CD14-positive monocyte (primary cell): ENCODE measurements around the gene C19orf85. TPM values are rescaled to one million over a fixed set of nuclear protein-coding genes. Genes with fewer than 3 reads are reported as not detected.

Source experiments
- DNase-seq, 3 donors: peaks; one replicate each; pipeline ENCODE4 v3.0.0-alpha.2; 2011 to 2022
- H2AFZ ChIP-seq: 2 replicates; pipeline ENCODE4 v1.6.0; 2012; ENCODE audit warnings: mild to moderate bottlenecking, low read depth, low read length, inconsistent platforms; ENCODE audit not compliant: insufficient read depth, poor library complexity, severe bottlenecking
- H3K27ac ChIP-seq, 2 donors: 1 replicate in 1 of 2; 2 replicates in 1 of 2; pipeline ENCODE4 v1.5.1; 2012 to 2013; ENCODE audit warnings: low read length in 2 of 2, control low read depth in 1 of 2, inconsistent platforms in 1 of 2, low read depth in 1 of 2, mild to moderate bottlenecking in 1 of 2
- H3K27me3 ChIP-seq, 2 donors: one replicate each; pipeline versions ENCODE4 v1.6.0 to v1.6.1; 2011 to 2013; ENCODE audit warnings: low read length in 2 of 2; ENCODE audit not compliant: control insufficient read depth in 2 of 2, insufficient read depth in 2 of 2
- H3K36me3 ChIP-seq, 2 donors: replicated peaks in 1 of 2; 1 replicate in 1 of 2; 2 replicates in 1 of 2; pipeline versions ENCODE4 v1.5.1 to v1.6.1; 2012 to 2013; ENCODE audit warnings: low read length in 2 of 2, control low read depth in 1 of 2, inconsistent platforms in 1 of 2, mild to moderate bottlenecking in 1 of 2; ENCODE audit not compliant: insufficient read depth in 2 of 2, control insufficient read depth in 1 of 2
- H3K4me1 ChIP-seq, 2 donors: 1 replicate in 1 of 2; 2 replicates in 1 of 2; pipeline versions ENCODE4 v1.5.1 to v1.6.1; 2012 to 2013; ENCODE audit warnings: low read length in 2 of 2, control low read depth in 1 of 2, inconsistent platforms in 1 of 2, mild to moderate bottlenecking in 1 of 2, moderate library complexity in 1 of 2; ENCODE audit not compliant: insufficient read depth in 2 of 2, control insufficient read depth in 1 of 2
- H3K4me2 ChIP-seq: replicated peaks from 2 replicates; pipeline ENCODE3; 2012; ENCODE audit warnings: low read length, moderate library complexity, mild to moderate bottlenecking; ENCODE audit not compliant: poor library complexity, severe bottlenecking; ENCODE audit errors: extremely low read depth
- H3K4me3 ChIP-seq, 3 experiments: fragments of 200-600 bp in 1 of 3; sonication (generic) in 1 of 3; replicated peaks in 1 of 3; 1 replicate in 2 of 3; 2 replicates in 1 of 3; pipeline ENCODE4 v1.5.1; 2011 to 2013; ENCODE audit warnings: low read length in 3 of 3, mild to moderate bottlenecking in 3 of 3, control low read depth in 2 of 3, low read depth in 2 of 3, inconsistent platforms in 1 of 3, moderate library complexity in 1 of 3
- H3K79me2 ChIP-seq: 2 replicates; pipeline ENCODE4 v1.6.0; 2012; ENCODE audit warnings: mild to moderate bottlenecking, control low read depth, inconsistent platforms, low read length, moderate library complexity; ENCODE audit not compliant: insufficient read depth
- H3K9ac ChIP-seq: 2 replicates; pipeline ENCODE4 v1.6.0; 2017; ENCODE audit warnings: low read length, mild to moderate bottlenecking; ENCODE audit not compliant: insufficient read depth, poor library complexity, severe bottlenecking
- H3K9me3 ChIP-seq, 2 donors: replicated peaks in 1 of 2; 1 replicate in 1 of 2; 2 replicates in 1 of 2; pipeline versions ENCODE4 v1.5.1 to v1.6.1; 2012 to 2013; ENCODE audit warnings: low read length in 2 of 2, control low read depth in 1 of 2; ENCODE audit not compliant: control insufficient read depth in 1 of 2, insufficient read depth in 1 of 2
- H4K20me1 ChIP-seq: 2 replicates; pipeline ENCODE4 v1.6.0; 2012; ENCODE audit warnings: mild to moderate bottlenecking, low read length, control low read depth, moderate library complexity; ENCODE audit not compliant: insufficient read depth
- H3K27ac Mint-ChIP-seq, 7 donors: one replicate each; pipeline ENCODE4 v1.8.0; 2020; ENCODE audit warnings: mild to moderate bottlenecking in 7 of 7, mixed read lengths in 7 of 7, moderate library complexity in 6 of 7, inconsistent platforms in 2 of 7
- H3K27me3 Mint-ChIP-seq, 3 donors: one replicate each; pipeline ENCODE4 v1.8.0; 2021 to 2022; ENCODE audit warnings: low read depth in 3 of 3, mild to moderate bottlenecking in 3 of 3, mixed read lengths in 3 of 3, moderate library complexity in 3 of 3, inconsistent platforms in 1 of 3
- H3K36me3 Mint-ChIP-seq, 2 donors: one replicate each; pipeline ENCODE4 v1.8.0; 2020; ENCODE audit warnings: mixed read lengths in 2 of 2, inconsistent platforms in 1 of 2, mild to moderate bottlenecking in 1 of 2
- H3K4me1 Mint-ChIP-seq: one replicate; pipeline ENCODE4 v1.8.0; 2020; ENCODE audit warnings: mild to moderate bottlenecking, mixed read lengths
- H3K4me3 Mint-ChIP-seq, 2 donors: one replicate each; pipeline ENCODE4 v1.8.0; 2020; ENCODE audit warnings: mild to moderate bottlenecking in 2 of 2, mixed read lengths in 2 of 2, moderate library complexity in 1 of 2
- H3K9me3 Mint-ChIP-seq, 7 donors: one replicate each; pipeline ENCODE4 v1.8.0; 2020 to 2022; ENCODE audit warnings: mixed read lengths in 7 of 7, mild to moderate bottlenecking in 6 of 7, moderate library complexity in 6 of 7, inconsistent platforms in 2 of 7
- CTCF ChIP-seq: fragments of 200-600 bp; IDR thresholded peaks from one replicate; pipeline ENCODE4 v1.8.0; 2022; ENCODE audit warnings: antibody characterized with exemption, mild to moderate bottlenecking
- WGBS: methylation state at CpG from one replicate; pipeline ENCODE4 v1.1.5; 2013; ENCODE audit warnings: missing lambda C conversion rate; ENCODE audit not compliant: insufficient coverage; 5-methylcytosine and 5-hydroxymethylcytosine counted together
- intact Hi-C, 2 donors: fragments of 100-400 bp; cut with micrococcal nuclease; formaldehyde crosslinking; loops; one replicate each; pipeline versions ENCODE4 v1.15.0 to v1.15.1; 2023
- polyA plus RNA-seq, 3 donors: library from polyadenylated mRNA; depleted of rRNA in 1 of 3; unstranded in 2 of 3; stranded (reverse) in 1 of 3; fragments of 300-500 nt in 2 of 3; fragments of >200 nt in 1 of 3; fragmentation: Illumina TruSeq in 2 of 3; gene quantifications; 1 replicate in 2 of 3; 2 replicates in 1 of 3; pipeline ENCODE4 v1.2.3, GENCODE V29; 2012 to 2021

Gene C19orf85
- polyA plus RNA-seq, 3 donors: not detected

DNA sequence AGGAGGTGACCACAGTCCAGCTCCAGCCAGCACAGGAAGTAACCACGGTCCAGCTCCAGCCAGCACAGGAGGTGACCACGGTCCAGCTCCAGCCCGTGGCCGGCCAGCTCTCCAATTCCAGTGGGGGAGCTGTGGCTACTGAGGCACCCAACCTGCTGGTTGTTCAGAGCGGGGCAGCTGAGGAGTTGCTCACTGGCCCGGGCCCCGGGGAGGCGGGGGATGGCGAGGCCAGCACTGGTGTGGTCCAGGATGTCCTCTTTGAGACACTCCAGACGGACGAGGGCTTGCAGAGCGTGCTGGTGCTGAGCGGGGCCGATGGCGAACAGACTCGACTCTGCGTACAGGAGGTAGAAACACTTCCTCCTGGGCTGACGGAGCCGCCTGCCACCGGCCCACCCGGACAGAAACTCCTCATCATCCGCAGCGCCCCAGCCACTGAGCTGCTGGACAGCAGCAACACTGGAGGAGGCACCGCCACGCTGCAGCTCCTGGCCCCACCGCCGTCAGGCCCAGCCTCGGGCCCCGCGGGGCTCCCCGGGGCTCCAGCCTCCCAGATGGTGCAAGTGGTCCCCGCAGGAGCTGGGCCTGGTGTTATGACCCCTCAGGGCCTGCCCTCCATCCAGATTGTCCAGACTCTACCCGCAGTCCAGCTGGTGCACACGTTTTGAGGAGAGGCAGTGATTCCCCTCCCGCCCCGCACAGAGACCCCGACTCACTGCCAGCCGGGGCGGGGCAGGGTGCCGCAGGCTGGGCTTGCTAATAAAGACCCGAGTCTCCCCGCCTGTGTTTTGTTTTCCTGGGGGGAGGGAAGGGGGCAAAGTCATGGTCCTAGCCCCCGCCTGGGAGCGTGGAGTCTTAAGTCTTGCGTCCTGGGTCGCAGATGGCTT, 19.4 kb upstream of the C19orf85 start:
- Histone ChIP-seq H3K9me3 (no peaks in the 10 kb centered on the region), H3K36me3 (peaks cover 16 to 25% of the 10 kb centered on the region in 2 donors), H3K9ac (peak overlapping the region; percentile 53), H4K20me1 (peaks cover 34% of the 10 kb centered on the region), H3K4me1 (peaks cover 12 to 17% of the 10 kb centered on the region in 2 donors), H2AFZ (no peak overlapping the region), H3K4me3 (peak overlapping the region in 1 of 3 experiments; percentile 69), H3K79me2 (peaks cover 3% of the 10 kb centered on the region), H3K27ac (no peak overlapping the region), H3K27me3 (no peaks in the 10 kb centered on the region), H3K4me2 (peak overlapping the region; percentile 82)
- whole genome bisulfite sequencing: 84% methylated on average over 46 of the region's 46 CpGs
- TF ChIP-seq CTCF: no peak
- Mint-ChIP-seq H3K4me1 (peaks cover 22% of the 10 kb centered on the region), H3K9me3 (peaks cover 0 to 2% (median 0%) of the 10 kb centered on the region in 7 donors), H3K4me3 (peak overlapping the region; percentile 61 to 71), H3K27me3 (peaks cover 2 to 32% (median 10%) of the 10 kb centered on the region in 3 donors), H3K36me3 (peaks cover 19 to 24% of the 10 kb centered on the region in 2 donors), H3K27ac (peak overlapping the region in 2 of 7 donors; percentile 25 to 54)
- no peak for DNase-seq
- intact Hi-C loops: no loop called here

- intact Hi-C loops: no loop called here
- H2AFZ ChIP-seq: no peak overlapping the region
- peaks cover 2 to 28% (median 10%) of the 10 kb centered on the region in 3 donors for H3K27me3 Mint-ChIP-seq
- H3K36me3 Mint-ChIP-seq: peaks cover 19 to 24% of the 10 kb centered on the region in 2 donors
- no peak overlapping the region for H3K27ac ChIP-seq
- no peak for DNase-seq
- 97% methylated on average over 47 of the region's 47 CpGs for WGBS
- peaks cover 0 to 2% (median 0%) of the 10 kb centered on the region in 7 donors for H3K9me3 Mint-ChIP-seq
- H3K9me3 ChIP-seq: no peaks in the 10 kb centered on the region
- no peak overlapping the region for H3K4me2 ChIP-seq
- no peak overlapping the region for H3K4me3 Mint-ChIP-seq
- H3K27me3 ChIP-seq: no peaks in the 10 kb centered on the region
- no peak overlapping the region for H3K4me3 ChIP-seq
- H3K79me2 ChIP-seq: peaks cover 11% of the 10 kb centered on the region
- peaks cover 41% of the 10 kb centered on the region for H4K20me1 ChIP-seq
- no peak overlapping the region for H3K9ac ChIP-seq
- H3K4me1 Mint-ChIP-seq: peaks cover 27% of the 10 kb centered on the region
- H3K27ac Mint-ChIP-seq: no peak overlapping the region
- H3K36me3 ChIP-seq: peaks cover 16 to 25% of the 10 kb centered on the region in 2 donors
- no peak for TF ChIP-seq CTCF
- peaks cover 12 to 19% of the 10 kb centered on the region in 2 donors for H3K4me1 ChIP-seq
Measured at GRCh38 chr19:55482967-55483705, 18.6 kb upstream of the C19orf85 start.
